Measurements from ENCODE around the gene COLQ.

COLQ gene

DNA sequence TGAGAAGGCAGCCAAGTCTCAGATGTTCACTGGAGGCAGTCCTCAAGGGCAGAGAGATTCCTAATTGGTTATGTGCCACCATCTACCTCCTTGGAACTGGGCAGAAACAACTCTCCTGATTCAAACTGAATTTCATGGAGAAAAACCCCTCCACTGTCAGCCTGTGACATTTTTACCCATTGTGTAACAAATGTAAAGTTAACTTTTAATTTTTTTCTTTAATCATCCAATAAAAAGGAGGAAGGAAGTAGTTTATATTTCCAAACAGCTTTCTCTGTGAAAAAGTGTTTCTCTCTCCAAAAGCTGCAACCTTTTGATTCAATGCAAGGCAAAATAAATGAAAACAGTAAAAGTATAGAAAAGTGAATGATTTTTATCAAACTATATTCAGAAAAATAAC, 510 bp upstream of the COLQ start:
- Histone ChIP-seq H2AFZ (ENCODE audit: low read depth, low read length) (no peak overlapping the region), H4K20me1 (ENCODE audit: insufficient read depth, low read length) (no peaks in the 10 kb centered on the region), H3K9me3 (ENCODE audit: insufficient read depth, low read length, severe bottlenecking) (no peaks in the 10 kb centered on the region), H3K9ac (ENCODE audit: low read depth, low read length) (no peak overlapping the region), H3K4me1 (ENCODE audit: insufficient read depth, low read length) (peaks cover 3% of the 10 kb centered on the region; the same call in 1 of the 2 replicates), H3K79me2 (ENCODE audit: insufficient read depth, low read length) (no peaks in the 10 kb centered on the region), H3K27ac (ENCODE audit: low read length) (no peak overlapping the region), H3K4me3 (ENCODE audit: low read depth in 1 of 2, low read length in 2 of 2) (no peak overlapping the region), H3K4me2 (ENCODE audit: insufficient read depth, low read length) (no peak overlapping the region), H3K27me3 (ENCODE audit: insufficient read depth, low read length, poor library complexity) (no peaks in the 10 kb centered on the region), H3K36me3 (ENCODE audit: insufficient read depth, low read length) (no peaks in the 10 kb centered on the region)
- DNase-seq (no peak), ATAC-seq (ENCODE audit: insufficient read depth, low read depth) (no peak)
- TF ChIP-seq EZH2 (IDR thresholded peaks at IDR 0.05; ENCODE audit: borderline replicate concordance, low read depth, low read length, severe bottlenecking), result no peak
- TF ChIP-seq, protein P1, sequence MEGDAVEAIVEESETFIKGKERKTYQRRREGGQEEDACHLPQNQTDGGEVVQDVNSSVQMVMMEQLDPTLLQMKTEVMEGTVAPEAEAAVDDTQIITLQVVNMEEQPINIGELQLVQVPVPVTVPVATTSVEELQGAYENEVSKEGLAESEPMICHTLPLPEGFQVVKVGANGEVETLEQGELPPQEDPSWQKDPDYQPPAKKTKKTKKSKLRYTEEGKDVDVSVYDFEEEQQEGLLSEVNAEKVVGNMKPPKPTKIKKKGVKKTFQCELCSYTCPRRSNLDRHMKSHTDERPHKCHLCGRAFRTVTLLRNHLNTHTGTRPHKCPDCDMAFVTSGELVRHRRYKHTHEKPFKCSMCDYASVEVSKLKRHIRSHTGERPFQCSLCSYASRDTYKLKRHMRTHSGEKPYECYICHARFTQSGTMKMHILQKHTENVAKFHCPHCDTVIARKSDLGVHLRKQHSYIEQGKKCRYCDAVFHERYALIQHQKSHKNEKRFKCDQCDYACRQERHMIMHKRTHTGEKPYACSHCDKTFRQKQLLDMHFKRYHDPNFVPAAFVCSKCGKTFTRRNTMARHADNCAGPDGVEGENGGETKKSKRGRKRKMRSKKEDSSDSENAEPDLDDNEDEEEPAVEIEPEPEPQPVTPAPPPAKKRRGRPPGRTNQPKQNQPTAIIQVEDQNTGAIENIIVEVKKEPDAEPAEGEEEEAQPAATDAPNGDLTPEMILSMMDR (IDR thresholded peaks at IDR 0.05; ENCODE audit: borderline replicate concordance, extremely low read depth, low read length, poor library complexity, severe bottlenecking), result no peak

DNA sequence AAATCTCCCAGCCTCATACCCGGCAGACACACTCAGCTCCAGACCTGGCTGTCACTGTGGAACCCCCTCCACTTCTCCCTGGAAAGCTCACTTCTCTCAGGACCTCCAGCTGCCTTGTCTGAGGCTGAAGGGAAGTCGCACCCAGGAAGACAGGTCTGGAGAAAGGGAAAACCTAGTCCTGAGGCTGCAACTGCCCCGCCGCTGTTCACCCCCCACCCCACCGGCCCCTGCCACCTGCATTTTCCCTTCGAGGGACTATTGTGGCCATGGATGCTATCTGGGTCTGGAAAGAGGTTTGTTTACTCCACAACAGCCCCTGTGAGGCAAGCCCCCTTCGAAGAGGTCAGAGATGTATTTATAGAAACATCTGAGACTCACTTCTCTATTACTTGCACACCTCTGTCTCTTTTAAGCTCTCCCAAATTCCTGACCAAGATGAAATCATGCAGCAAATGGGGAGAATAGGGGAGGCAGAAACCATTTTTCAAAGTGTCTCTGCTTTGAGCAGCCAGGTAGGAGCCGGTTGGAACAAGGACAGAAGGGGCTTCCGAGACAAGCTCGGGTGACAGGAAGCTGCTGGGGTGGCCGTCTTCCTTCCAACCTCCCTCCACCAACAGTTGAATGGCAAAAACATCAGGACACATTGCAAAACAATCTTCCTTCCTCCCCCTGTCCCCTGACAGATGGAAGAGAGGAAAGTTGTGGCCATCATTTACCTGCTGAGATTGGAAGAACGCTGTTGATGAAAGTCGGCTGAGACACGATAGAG, 518 bp downstream of the COLQ start:
- H2AFZ ChIP-seq (ENCODE audit: low read depth, low read length), result 0 out of 2 replicates have a peak overlapping the region, but pooled peaks have one; percentile 22
- no peaks in the 10 kb centered on the region for H3K27me3 ChIP-seq (ENCODE audit: insufficient read depth, low read length, poor library complexity)
- ATAC-seq (ENCODE audit: insufficient read depth, low read depth), result peak; percentile 63; the same call in 2 of the 3 replicates
- 0 out of 4 replicates have a peak overlapping the region, but pooled peaks of 1 of the 2 experiments have one; percentile 6 for H3K4me3 ChIP-seq (ENCODE audit: low read depth in 1 of 2, low read length in 2 of 2)
- H3K9ac ChIP-seq (ENCODE audit: low read depth, low read length), result no peak overlapping the region
- peaks cover 3% of the 10 kb centered on the region; the same call in 1 of the 2 replicates for H3K4me1 ChIP-seq (ENCODE audit: insufficient read depth, low read length)
- H3K79me2 ChIP-seq (ENCODE audit: insufficient read depth, low read length), result no peaks in the 10 kb centered on the region
- no peak for TF ChIP-seq EZH2 (IDR thresholded peaks at IDR 0.05; ENCODE audit: borderline replicate concordance, low read depth, low read length, severe bottlenecking)
- TF ChIP-seq, protein P1 (IDR thresholded peaks at IDR 0.05; ENCODE audit: borderline replicate concordance, extremely low read depth, low read length, poor library complexity, severe bottlenecking), result no peak
- no peaks in the 10 kb centered on the region for H4K20me1 ChIP-seq (ENCODE audit: insufficient read depth, low read length)
- H3K4me2 ChIP-seq (ENCODE audit: insufficient read depth, low read length), result peak overlapping the region; percentile 45; the same call in 1 of the 2 replicates
- H3K36me3 ChIP-seq (ENCODE audit: insufficient read depth, low read length), result no peaks in the 10 kb centered on the region
- DNase-seq, result no peak
- no peaks in the 10 kb centered on the region for H3K9me3 ChIP-seq (ENCODE audit: insufficient read depth, low read length, severe bottlenecking)
- no peak overlapping the region for H3K27ac ChIP-seq (ENCODE audit: low read length)

DNA sequence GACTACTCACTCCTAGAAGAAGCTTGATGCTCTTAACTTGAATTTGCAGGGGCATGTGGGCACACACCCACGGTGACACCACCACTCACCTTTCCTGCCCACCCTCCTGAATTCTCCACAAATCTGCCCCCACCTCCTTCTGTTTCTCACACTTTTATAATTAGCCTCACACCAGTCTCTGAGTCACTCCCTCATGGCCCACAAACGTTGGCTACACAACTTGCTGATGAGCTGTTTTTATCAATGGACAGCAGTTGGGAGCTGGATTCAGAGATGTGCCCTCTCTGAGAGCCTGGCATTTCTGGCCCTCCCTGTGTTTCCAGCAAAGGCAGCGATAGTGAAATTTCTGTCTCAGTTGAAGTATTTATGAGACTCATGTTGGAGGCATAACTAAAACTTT, 1.3 kb downstream of the COLQ start:
- no peaks in the 10 kb centered on the region for H3K36me3 ChIP-seq (ENCODE audit: insufficient read depth, low read length)
- no peak overlapping the region for H3K27ac ChIP-seq (ENCODE audit: low read length)
- no peaks in the 10 kb centered on the region for H3K9me3 ChIP-seq (ENCODE audit: insufficient read depth, low read length, severe bottlenecking)
- TF ChIP-seq, protein P1 (IDR thresholded peaks at IDR 0.05; ENCODE audit: borderline replicate concordance, extremely low read depth, low read length, poor library complexity, severe bottlenecking), result no peak
- no peak for TF ChIP-seq EZH2 (IDR thresholded peaks at IDR 0.05; ENCODE audit: borderline replicate concordance, low read depth, low read length, severe bottlenecking)
- H3K4me2 ChIP-seq (ENCODE audit: insufficient read depth, low read length), result no peak overlapping the region
- DNase-seq, result no peak
- H3K4me3 ChIP-seq (ENCODE audit: low read depth in 1 of 2, low read length in 2 of 2), result no peak overlapping the region
- H3K79me2 ChIP-seq (ENCODE audit: insufficient read depth, low read length), result no peaks in the 10 kb centered on the region
- ATAC-seq (ENCODE audit: insufficient read depth, low read depth), result no peak
- H4K20me1 ChIP-seq (ENCODE audit: insufficient read depth, low read length), result no peaks in the 10 kb centered on the region
- H3K4me1 ChIP-seq (ENCODE audit: insufficient read depth, low read length), result peaks cover 3% of the 10 kb centered on the region; the same call in 1 of the 2 replicates
- no peak overlapping the region for H2AFZ ChIP-seq (ENCODE audit: low read depth, low read length)
- H3K27me3 ChIP-seq (ENCODE audit: insufficient read depth, low read length, poor library complexity), result no peaks in the 10 kb centered on the region
- H3K9ac ChIP-seq (ENCODE audit: low read depth, low read length), result no peak overlapping the region
